ENCODE measurements around the gene TNRC18.

DNA sequence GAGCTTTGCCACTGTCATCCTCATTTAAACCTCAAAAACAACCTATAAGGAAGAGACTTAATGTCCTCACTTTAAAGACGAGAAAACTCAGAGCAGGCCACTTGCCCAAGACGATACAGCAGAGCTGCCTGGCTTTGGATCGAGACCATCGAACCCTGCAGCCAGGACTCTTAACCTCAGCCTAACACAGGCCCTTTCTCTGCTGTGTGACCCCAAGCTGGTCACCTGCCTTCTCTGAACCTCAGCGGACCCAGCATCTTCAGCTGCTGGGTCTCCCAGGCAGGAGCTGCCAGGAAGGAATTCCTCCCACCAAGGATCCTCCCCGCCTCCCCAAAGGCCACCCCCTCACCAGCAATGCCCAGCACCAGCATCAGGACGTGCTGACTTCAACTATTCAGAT lies 32.7 kb downstream of the TNRC18 start:
- TF ChIP-seq EZH2phosphoT487 (IDR thresholded peaks at IDR 0.05; ENCODE audit: borderline replicate concordance, low read depth, low read length) (no peak), CTCF (conservative IDR thresholded peaks at IDR 0.05; ENCODE audit: low read length) (no peak)
